Erythroblast (primary cell): ENCODE results near the gene ZNF672.

Experiments
- DNase-seq, 2 experiments: peaks; one replicate each; lab custom pipeline; 2025; lab: John Stamatoyannopoulos, UW
- GATA1 ChIP-seq: IDR thresholded peaks from 2 replicates; pipeline ENCODE4 v1.6.1; 2011; ENCODE audit warnings: low read depth, mild to moderate bottlenecking, control low read depth, low read length, moderate library complexity
- POLR2A ChIP-seq: IDR thresholded peaks from 2 replicates; pipeline ENCODE4 v1.6.1; 2011; ENCODE audit warnings: mild to moderate bottlenecking, low read length

Gene ZNF672

DNA sequence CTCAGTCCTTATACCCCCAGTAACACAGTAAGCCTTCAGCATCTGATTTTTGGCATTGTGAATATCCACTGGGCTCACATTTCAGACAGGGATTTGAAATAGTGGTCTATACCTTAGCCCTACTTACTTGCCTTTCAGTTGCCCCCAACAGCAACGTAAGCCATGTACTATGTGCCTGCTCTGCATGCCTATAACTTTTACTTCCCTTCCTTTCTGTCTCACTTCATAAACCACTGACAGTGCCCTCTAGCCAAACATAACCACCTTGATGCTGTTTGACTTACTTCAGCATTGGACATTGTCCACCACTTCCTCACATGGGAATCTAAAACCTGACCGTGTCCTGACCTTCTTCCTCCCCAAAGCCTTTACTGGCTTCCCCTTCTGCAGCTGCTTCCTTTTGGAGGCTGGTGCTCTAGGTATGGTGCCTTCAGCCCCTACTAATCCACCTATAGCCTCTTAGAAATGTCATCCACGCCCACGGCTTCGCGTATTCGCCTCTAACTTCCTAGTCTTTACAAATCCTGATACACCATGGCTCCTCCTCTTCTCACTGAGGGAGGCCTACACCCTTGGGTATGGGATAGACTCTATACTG, 3.6 kb upstream of the ZNF672 start:
- TF ChIP-seq GATA1: no peak
- TF ChIP-seq POLR2A: no peak
- no peak for DNase-seq

DNA sequence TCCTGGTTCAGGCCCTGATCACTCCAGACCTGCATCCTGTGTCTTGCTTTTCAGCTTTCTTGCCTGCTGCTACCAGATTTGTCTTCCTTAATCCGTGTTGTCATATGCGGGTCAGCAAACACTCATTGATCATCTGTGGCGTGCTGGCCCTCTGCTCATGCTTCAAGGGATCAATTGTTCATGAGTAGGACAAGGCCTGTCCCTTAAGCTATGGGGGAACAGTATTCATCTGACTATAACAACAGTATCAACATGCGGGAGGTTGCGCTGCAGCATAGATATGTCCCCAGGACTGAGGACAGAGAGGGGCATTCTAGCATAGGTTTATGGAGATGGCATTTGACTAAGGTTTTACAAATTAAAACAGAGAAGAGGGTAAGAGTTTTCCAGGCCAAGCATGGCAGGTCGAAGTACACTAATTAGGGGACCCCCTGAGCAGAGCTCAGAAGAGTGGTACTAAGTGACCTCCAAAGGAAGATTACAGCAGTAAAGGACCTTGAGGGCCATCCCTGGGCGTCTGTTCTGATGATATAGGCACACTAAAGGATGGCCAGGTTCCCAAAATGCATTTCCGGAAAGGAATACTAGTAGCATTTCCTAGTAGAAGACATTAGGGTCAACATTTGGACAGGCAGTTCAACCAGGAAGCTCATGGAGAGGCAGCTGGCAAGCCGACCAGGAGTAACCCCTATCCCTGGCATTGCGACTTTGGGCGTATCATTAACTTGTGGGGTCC, 811 bp upstream of the ZNF672 start:
- no peak for DNase-seq
- TF ChIP-seq GATA1: no peak
- no peak for TF ChIP-seq POLR2A

DNA sequence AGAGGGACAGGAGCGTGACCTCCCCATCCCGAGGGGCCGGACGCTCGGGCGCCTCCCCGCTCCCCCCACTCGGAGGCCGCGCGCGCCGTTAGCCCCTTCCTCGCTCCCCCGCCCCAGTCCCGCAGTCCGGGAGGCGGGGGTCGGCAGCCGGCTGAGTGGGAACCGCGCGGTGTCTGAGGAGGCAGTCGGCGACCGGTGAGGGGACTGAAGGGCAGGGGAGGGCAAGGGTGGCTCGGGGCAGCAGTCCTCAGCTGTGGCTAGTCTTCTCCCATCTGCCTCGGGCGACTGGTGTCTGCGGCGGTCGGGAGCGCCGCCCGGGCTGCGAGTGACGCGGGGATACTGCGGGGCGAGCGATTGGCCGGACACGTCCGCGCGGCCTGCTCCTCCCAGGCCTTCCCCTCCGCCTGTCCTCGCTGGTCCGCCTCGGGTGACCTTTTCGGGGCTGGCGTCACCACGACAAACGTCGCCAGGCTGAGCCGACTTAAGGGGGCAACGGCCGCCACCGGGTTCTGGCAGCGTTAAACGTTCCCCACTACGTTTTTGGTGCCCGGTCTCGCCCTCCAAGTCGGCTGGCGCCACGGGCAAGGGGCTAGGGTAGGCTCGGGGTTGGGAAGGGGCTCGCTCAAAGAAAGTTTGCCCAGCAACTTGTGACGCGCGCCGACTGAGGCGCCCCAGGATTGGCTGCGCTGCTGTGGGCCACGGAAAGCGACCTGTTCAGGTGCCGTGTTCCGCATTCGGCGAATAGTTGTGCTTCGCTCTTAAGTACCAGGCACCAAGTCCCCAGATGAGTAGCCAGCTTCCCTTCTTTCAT, 538 bp downstream of the ZNF672 start:
- peak; percentile 95 for DNase-seq
- TF ChIP-seq GATA1 (no peak), POLR2A (peak; percentile 93)

DNA sequence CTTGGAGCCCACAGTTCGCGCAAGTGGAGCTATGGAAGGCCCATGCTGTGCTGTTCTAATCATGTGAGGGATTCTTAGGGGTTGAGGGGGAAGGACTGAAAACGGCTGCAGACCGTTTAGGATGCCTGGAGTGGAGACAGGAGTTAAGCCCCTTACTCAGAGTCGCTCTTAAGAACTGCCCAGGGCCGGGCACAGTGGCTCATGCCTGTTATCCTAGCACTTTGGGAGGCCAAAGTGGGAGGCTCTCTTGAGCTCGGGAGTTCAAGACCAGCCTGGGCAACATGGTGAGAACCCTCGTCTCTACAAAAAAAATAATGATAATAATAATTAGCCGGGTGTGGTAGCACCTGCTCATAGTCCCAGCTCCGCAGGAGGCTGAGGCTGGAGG, 1.1 kb downstream of the ZNF672 start:
- no peak for DNase-seq

DNA sequence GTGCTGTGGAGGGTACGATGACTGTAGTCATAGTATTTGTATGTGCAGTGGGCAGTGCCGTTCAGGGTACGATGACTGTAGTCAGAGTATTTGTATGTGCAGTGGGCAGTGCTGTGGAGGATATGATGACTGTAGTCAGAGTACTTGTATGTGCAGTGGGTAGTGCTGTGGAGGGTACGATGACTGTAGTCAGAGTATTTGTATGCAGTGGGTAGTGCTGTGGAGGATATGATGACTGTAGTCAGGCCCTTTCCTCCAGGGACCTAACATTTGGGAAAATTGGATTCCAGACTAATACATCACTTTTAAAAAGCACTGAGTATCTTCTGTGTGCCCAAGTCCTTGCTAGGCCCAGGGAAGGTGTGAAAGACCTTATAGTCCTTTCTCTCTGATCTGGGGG, 2.9 kb downstream of the ZNF672 start:
- no peak for DNase-seq
- TF ChIP-seq GATA1 (no peak), POLR2A (no peak)

More for the DNA sequence above, 1.1 kb downstream of the ZNF672 start:
- TF ChIP-seq GATA1 (no peak), POLR2A (no peak)

DNA sequence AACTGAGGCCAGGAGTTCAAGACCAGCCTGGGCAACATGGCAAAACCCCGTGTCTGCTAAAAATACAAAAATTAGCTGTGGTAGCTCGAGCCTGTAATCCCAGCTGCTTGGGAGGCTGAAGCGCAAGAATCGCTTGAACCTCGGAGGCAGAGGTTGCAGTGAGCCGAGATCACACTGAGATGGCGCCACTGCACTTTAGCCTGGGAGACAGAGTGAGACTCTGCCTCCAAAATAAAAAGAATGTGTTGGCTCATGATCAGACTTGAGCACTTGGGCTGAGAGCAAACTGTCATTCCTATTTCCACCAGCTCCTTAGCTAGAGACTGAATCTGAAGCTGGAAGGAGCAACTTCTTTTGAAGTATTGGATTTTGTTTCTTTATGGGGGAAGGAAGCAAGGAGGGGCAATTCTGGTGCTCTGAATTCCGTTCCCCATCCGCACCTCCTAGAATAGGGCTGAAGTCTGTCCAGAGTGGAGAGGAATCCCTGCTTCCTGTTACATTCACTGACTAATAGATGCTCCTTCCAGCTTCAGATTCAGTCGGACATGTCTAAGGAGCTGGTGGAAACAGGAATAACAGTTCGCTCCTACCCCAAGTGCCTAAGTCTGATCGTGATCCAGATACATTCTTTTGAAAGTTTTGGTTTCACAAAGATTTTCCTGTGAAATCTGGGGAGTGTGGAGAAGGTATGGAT, 3.8 kb downstream of the ZNF672 start:
- DNase-seq: peak; percentile 75 to 77
- TF ChIP-seq POLR2A (no peak), GATA1 (no peak)

DNA sequence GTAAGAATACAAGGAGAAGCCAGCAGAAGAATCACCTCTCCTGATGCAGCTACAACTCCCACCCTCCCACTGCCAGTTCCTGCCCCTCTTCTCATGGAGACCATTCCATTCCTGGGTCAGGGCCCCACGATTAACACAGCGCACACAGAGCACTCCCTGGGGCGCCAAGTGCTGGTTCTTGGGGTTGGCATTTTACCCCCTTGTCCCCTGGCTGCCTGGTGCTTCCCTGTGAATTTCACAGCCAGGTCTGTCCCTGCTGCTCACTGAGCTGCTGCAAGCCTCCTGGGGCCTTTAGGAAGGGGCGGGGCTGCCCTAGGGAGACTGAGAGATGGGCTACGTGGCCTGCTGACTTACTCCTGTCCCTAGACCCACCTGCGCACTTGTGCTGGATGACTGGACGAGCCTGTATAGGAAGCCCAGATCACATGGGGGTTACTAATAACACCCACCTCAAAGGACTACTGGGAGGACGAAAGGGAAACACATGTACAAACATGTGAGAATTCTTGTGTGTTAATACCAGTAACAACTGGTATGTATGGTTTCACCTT, 4.8 kb downstream of the ZNF672 start:
- TF ChIP-seq GATA1 (no peak), POLR2A (no peak)
- no peak for DNase-seq

DNA sequence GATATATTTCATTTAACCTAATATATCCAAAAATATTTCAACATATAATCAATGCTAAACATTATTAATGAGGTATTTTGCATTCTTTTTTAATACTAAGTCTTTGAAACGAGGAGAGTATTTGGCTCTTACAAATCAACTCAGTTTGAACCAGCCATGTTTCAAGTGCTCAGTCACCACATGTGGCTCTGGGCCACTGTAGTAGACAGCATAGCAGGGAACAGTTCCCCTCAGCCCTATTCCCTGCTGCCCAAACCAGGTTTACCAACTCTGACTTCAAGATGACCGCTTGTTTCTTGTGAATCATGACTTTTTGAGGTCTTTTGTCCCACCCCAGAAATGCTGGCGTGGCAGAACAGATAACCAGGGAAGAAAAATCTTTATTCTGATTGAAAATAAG, 5.7 kb downstream of the ZNF672 start:
- no peak for TF ChIP-seq GATA1
- TF ChIP-seq POLR2A: no peak
- no peak for DNase-seq

DNA sequence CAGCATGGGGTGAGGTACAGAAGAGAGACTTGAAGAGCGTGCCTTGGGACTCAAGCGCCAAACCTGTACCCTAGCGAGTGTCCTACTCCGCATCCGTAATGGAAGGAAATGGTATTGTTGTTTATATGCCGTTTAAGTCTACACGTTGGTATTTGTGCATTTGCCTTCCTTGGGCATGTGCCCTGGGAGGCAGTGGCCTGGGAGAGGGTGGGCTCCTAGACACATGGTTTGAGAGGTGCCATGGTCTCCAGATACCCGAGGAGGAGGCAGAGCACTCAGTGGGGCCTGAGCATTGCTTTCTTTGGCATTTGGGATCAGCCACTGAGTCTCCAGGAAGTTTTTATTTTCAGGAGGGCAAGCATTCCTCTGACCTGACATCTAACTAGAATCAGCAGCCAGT, 6.5 kb downstream of the ZNF672 start:
- no peak for TF ChIP-seq GATA1
- TF ChIP-seq POLR2A: no peak
- no peak for DNase-seq

DNA sequence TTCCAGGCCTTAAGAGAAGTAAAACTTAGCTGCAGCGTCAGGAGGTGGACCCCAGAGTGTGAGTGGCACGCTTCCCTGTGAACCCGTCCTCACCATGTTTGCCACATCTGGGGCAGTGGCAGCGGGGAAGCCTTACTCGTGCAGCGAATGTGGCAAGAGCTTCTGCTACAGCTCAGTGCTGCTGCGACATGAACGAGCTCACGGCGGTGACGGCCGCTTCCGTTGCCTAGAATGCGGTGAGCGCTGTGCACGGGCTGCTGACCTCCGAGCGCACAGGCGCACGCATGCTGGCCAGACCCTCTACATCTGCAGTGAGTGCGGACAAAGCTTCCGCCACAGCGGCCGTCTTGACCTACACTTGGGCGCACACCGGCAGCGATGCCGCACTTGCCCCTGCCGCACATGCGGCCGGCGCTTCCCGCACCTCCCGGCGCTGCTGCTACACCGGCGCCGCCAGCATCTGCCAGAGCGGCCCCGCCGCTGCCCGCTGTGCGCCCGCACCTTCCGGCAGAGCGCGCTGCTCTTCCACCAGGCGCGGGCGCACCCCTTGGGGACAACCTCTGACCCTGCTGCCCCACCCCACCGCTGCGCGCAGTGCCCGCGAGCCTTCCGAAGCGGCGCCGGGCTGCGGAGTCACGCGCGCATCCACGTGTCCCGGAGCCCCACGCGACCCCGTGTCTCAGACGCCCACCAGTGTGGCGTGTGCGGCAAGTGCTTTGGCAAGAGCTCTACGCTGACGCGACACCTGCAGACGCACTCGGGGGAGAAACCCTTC, 9.3 kb downstream of the ZNF672 start:
- DNase-seq: no peak

DNA sequence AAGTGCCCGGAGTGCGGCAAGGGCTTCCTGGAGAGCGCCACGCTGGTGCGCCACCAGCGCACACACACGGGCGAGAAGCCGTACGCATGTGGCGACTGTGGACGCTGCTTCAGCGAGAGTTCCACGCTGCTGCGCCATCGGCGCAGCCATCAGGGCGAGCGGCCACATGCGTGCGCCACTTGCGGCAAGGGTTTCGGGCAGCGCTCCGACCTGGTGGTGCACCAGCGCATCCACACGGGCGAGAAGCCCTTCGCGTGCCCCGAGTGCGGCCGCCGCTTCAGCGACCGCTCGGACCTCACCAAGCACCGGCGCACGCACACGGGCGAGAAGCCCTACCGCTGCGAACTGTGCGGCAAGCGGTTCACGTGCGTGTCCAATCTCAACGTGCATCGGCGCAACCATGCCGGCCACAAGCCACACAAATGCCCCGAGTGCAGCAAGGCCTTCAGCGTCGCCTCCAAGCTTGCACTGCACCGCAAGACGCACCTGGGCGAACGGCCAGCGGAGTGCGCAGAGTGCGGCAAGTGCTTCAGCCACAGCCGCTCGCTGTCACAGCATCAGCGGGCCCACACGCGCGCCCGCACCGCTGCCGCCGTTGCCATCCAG, 10.0 kb downstream of the ZNF672 start:
- DNase-seq: no peak
- TF ChIP-seq GATA1: no peak
- TF ChIP-seq POLR2A: no peak

More for the DNA sequence above, 9.3 kb downstream of the ZNF672 start:
- TF ChIP-seq GATA1 (no peak), POLR2A (no peak)

DNA sequence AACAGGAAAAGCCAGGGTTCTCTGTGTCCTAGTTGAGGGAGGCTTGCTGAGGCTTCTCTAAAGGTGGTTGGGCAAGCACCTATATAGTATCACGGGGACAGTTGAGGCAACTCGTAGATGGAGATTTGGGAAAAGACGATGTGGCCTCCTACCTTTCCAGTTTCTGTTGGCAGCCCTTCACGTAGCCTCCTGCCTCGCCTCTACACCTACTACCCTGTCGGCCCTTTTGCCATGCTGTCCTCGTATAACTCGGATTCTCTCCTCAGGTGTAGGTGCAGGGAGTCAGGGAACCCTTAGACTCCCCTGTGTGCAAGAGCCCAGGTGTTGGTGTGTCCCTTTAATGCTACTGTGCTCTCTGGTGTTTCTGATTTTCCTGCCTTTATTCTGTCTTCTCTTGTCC, 10.6 kb downstream of the ZNF672 start:
- TF ChIP-seq POLR2A (no peak), GATA1 (no peak)

More for the DNA sequence above, 10.6 kb downstream of the ZNF672 start:
- no peak for DNase-seq
